ENCODE results near the gene GLYATL2.

Gene GLYATL2

GRCh38 chr11:58796333-58796732 is 48.2 kb downstream of the GLYATL2 start:
- Mint-ChIP-seq H3K27me3 (ENCODE audit: low read depth, poor library complexity) (no peaks in the 10 kb centered on the region), H3K27ac (no peak overlapping the region), H3K4me1 (no peaks in the 10 kb centered on the region), H3K9me3 (peaks cover 58% of the 10 kb centered on the region), H3K4me3 (peak overlapping the region; percentile 38), H3K36me3 (ENCODE audit: low read depth) (no peaks in the 10 kb centered on the region)
- TF ChIP-seq, protein P1, sequence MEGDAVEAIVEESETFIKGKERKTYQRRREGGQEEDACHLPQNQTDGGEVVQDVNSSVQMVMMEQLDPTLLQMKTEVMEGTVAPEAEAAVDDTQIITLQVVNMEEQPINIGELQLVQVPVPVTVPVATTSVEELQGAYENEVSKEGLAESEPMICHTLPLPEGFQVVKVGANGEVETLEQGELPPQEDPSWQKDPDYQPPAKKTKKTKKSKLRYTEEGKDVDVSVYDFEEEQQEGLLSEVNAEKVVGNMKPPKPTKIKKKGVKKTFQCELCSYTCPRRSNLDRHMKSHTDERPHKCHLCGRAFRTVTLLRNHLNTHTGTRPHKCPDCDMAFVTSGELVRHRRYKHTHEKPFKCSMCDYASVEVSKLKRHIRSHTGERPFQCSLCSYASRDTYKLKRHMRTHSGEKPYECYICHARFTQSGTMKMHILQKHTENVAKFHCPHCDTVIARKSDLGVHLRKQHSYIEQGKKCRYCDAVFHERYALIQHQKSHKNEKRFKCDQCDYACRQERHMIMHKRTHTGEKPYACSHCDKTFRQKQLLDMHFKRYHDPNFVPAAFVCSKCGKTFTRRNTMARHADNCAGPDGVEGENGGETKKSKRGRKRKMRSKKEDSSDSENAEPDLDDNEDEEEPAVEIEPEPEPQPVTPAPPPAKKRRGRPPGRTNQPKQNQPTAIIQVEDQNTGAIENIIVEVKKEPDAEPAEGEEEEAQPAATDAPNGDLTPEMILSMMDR (IDR thresholded peaks at IDR 0.05) = no peak
- DNase-seq = no peak

DNA sequence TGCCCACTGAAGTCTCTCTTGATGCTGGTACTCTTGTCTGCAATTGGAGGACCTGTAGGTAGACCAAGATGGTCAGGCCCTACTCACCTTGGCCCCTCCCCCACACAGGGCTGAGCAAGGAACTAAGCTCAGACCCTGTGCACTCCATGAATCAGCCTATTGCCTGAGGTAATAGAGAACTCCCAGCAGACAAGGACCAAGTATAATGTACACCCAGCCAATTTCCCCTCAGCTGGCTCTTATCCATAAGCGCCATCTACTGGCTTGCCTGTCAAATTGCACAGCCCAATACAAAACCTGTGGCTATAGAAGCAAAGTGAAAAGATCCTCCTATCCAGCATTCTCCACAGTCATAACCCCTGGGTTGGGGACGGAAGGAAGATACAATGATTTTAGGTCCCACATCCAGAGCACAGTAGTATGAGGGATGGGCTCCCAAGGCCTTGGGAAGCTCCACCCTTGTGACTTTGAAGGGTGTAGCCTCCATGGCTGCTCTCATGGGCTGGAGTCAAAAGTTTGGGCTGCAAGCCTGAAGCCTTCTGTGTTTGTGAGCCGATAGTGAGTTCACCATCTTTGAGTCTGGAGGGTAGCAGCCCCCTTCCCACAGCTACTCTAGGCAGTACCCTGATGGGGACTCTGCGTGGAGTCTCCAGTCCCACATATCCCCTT is 56.0 kb downstream of the GLYATL2 start:
- Mint-ChIP-seq H3K36me3 (ENCODE audit: low read depth) (no peaks in the 10 kb centered on the region), H3K4me1 (no peaks in the 10 kb centered on the region), H3K9me3 (peaks cover 56% of the 10 kb centered on the region), H3K27ac (no peak overlapping the region), H3K4me3 (no peak overlapping the region), H3K27me3 (ENCODE audit: low read depth, poor library complexity) (no peaks in the 10 kb centered on the region)
- TF ChIP-seq, protein P1 (IDR thresholded peaks at IDR 0.05) = peak; percentile 55
- peak; percentile 23 for DNase-seq

DNA sequence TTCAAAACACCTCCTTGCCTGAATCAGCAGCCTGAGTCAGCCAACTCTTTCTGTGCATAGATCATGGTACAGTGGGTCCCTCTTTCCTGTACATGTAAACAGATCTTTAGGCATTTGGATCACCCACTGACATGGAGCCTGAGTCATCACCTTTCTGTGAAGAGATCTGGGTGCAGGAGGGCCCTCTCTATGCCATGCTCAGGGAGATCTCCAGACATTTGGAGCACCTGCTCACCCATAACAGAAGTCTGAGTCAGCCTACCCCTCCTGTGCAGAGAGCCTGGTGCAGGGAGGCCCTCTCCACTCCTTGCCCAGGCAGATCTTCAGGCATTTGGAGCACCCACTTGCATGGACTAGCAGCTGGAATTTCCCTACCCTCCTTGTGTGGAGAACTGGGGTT is 56.6 kb downstream of the GLYATL2 start:
- H3K4me1 Mint-ChIP-seq = no peaks in the 10 kb centered on the region
- TF ChIP-seq, protein P1 (IDR thresholded peaks at IDR 0.05) = no peak
- no peaks in the 10 kb centered on the region for H3K27me3 Mint-ChIP-seq (ENCODE audit: low read depth, poor library complexity)
- H3K27ac Mint-ChIP-seq = no peak overlapping the region
- no peak overlapping the region for H3K4me3 Mint-ChIP-seq
- peaks cover 53% of the 10 kb centered on the region for H3K9me3 Mint-ChIP-seq
- no peaks in the 10 kb centered on the region for H3K36me3 Mint-ChIP-seq (ENCODE audit: low read depth)
- DNase-seq = no peak

DNA sequence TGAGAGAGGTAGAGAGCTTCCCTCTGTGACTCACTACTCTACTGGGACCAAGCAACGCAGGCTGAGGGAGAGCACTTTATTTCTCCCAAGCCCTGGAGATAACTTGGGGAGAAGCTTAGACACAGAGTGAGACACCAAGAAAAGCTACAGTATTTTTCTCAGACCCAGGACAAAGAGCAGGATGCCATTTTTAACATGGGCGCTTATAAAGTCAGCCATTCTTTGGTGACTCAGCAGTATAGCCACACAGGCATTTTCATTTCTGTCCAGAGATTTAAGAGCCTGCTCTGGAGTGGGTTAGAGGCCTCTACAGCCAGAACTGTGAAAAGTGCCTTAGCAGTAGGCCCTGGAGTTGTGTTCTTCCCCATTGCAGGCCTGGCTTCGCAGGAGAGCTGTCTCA is 57.8 kb downstream of the GLYATL2 start:
- DNase-seq = no peak
- Mint-ChIP-seq H3K27ac (no peak overlapping the region), H3K9me3 (peaks cover 50% of the 10 kb centered on the region), H3K4me1 (no peaks in the 10 kb centered on the region), H3K27me3 (ENCODE audit: low read depth, poor library complexity) (no peaks in the 10 kb centered on the region), H3K4me3 (no peak overlapping the region), H3K36me3 (ENCODE audit: low read depth) (no peaks in the 10 kb centered on the region)
- TF ChIP-seq, protein P1 (IDR thresholded peaks at IDR 0.05) = no peak

DNA sequence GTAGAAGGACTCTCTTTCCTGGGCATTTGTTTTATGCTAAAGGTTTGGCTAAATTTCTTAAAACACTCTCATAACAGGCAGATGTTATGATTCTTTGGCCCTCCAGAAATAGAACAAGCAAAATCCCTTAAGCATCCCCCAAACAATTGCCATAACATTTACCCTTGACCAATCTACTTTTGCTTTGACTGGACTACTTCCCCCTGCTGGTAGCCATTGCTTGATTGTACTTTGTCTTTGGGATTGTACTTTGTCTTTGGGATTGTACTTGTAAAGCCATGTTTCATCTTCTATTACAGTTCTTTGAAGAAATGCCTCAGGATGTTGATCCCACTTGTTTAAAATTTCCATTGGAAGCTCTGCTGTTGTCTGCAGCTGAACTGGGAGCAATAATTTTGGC is 59.5 kb downstream of the GLYATL2 start:
- H3K27me3 Mint-ChIP-seq (ENCODE audit: low read depth, poor library complexity) = no peaks in the 10 kb centered on the region
- TF ChIP-seq, protein P1 (IDR thresholded peaks at IDR 0.05) = no peak
- H3K9me3 Mint-ChIP-seq = peaks cover 54% of the 10 kb centered on the region
- no peak overlapping the region for H3K27ac Mint-ChIP-seq
- H3K4me3 Mint-ChIP-seq = no peak overlapping the region
- H3K36me3 Mint-ChIP-seq (ENCODE audit: low read depth) = no peaks in the 10 kb centered on the region
- H3K4me1 Mint-ChIP-seq = no peaks in the 10 kb centered on the region
- DNase-seq = no peak
